ENCODE measurements around the gene CDX2. TPM values are rescaled to one million over a fixed set of nuclear protein-coding genes. Genes with fewer than 3 reads are reported as not detected.

The CDX2 gene
- total and polyA plus RNA-seq, 10 of the 15 experiments (the other 5 are each of a cell fraction or from before 2014, with no cell fraction given): 0.15 TPM; not detected in 9

DNA sequence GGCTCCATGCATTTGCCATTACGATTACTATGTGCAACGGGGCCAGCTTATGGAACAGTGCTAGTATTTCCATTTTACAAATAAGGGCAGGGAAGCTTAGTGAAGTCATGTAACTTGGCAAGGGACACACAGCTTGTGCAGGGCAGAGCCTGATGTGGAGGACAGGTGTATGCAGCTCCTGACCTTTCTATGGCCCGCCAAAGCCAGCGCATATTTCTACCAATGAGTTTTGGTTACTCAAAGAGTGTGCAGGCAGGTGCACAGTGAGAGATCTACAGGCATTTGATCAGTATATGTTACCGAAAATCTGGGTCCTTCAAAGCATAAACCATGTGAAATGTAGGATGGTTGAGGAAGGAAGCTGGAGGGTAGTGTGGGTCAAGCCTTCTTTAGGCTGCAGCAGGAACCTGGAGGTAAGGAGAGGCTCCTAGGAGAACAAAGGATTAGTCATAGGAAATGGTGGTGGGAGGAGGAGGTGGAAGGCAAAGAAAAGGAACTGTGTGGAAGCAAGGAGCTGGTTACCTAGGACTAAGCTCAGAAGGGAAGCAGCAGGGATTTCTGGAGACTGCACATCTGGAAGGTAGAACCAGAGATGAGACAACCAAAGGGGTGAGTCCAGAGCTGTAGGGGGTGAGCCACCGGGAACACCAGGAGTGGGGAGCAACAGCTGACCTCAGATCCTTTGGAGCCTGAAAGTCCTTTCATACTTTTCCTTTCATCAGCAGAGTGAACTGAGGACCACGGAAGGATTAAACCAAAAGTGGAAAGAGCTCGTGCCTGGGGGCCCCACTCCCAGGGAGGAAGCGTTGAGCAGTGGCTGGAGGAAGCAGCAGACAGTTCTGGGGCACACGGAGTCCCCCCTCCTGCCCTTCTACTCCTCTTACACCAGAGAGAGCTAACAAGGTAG, 53.6 kb downstream of the CDX2 start (continued):
- TF ChIP-seq, protein P1, sequence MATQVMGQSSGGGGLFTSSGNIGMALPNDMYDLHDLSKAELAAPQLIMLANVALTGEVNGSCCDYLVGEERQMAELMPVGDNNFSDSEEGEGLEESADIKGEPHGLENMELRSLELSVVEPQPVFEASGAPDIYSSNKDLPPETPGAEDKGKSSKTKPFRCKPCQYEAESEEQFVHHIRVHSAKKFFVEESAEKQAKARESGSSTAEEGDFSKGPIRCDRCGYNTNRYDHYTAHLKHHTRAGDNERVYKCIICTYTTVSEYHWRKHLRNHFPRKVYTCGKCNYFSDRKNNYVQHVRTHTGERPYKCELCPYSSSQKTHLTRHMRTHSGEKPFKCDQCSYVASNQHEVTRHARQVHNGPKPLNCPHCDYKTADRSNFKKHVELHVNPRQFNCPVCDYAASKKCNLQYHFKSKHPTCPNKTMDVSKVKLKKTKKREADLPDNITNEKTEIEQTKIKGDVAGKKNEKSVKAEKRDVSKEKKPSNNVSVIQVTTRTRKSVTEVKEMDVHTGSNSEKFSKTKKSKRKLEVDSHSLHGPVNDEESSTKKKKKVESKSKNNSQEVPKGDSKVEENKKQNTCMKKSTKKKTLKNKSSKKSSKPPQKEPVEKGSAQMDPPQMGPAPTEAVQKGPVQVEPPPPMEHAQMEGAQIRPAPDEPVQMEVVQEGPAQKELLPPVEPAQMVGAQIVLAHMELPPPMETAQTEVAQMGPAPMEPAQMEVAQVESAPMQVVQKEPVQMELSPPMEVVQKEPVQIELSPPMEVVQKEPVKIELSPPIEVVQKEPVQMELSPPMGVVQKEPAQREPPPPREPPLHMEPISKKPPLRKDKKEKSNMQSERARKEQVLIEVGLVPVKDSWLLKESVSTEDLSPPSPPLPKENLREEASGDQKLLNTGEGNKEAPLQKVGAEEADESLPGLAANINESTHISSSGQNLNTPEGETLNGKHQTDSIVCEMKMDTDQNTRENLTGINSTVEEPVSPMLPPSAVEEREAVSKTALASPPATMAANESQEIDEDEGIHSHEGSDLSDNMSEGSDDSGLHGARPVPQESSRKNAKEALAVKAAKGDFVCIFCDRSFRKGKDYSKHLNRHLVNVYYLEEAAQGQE (IDR thresholded peaks at IDR 0.05; ENCODE audit: low read depth, low read length): no peak
- TF ChIP-seq, protein P2, sequence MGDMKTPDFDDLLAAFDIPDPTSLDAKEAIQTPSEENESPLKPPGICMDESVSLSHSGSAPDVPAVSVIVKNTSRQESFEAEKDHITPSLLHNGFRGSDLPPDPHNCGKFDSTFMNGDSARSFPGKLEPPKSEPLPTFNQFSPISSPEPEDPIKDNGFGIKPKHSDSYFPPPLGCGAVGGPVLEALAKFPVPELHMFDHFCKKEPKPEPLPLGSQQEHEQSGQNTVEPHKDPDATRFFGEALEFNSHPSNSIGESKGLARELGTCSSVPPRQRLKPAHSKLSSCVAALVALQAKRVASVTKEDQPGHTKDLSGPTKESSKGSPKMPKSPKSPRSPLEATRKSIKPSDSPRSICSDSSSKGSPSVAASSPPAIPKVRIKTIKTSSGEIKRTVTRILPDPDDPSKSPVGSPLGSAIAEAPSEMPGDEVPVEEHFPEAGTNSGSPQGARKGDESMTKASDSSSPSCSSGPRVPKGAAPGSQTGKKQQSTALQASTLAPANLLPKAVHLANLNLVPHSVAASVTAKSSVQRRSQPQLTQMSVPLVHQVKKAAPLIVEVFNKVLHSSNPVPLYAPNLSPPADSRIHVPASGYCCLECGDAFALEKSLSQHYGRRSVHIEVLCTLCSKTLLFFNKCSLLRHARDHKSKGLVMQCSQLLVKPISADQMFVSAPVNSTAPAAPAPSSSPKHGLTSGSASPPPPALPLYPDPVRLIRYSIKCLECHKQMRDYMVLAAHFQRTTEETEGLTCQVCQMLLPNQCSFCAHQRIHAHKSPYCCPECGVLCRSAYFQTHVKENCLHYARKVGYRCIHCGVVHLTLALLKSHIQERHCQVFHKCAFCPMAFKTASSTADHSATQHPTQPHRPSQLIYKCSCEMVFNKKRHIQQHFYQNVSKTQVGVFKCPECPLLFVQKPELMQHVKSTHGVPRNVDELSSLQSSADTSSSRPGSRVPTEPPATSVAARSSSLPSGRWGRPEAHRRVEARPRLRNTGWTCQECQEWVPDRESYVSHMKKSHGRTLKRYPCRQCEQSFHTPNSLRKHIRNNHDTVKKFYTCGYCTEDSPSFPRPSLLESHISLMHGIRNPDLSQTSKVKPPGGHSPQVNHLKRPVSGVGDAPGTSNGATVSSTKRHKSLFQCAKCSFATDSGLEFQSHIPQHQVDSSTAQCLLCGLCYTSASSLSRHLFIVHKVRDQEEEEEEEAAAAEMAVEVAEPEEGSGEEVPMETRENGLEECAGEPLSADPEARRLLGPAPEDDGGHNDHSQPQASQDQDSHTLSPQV (IDR thresholded peaks at IDR 0.05): no peak
- TF ChIP-seq JUND (IDR thresholded peaks at IDR 0.05; ENCODE audit: low read depth, low read length) (no peak), TBL1XR1 (IDR thresholded peaks at IDR 0.05; ENCODE audit: low read depth, low read length) (no peak), ZNF622 (IDR thresholded peaks at IDR 0.05) (no peak)

Data from GM12878 (cell line).